GM10847 (cell line): Measurements from ENCODE around the gene LEAP2.

Source experiments
- POLR2A ChIP-seq: IDR thresholded peaks from 2 replicates; pipeline ENCODE4 v1.6.1; 2011; ENCODE audit not compliant: insufficient read length; ENCODE audit errors: extremely low read depth

The LEAP2 gene

GRCh38 chr5:132836852-132837251 is 36.6 kb upstream of the LEAP2 start:
- TF ChIP-seq POLR2A, result no peak

GRCh38 chr5:132837868-132838267 is 35.6 kb upstream of the LEAP2 start:
- no peak for TF ChIP-seq POLR2A

- no peak for TF ChIP-seq POLR2A
Observed at GRCh38 chr5:132838516-132839282, 34.8 kb upstream of the LEAP2 start.

GRCh38 chr5:132839426-132840301 is 33.8 kb upstream of the LEAP2 start:
- no peak for TF ChIP-seq POLR2A

- TF ChIP-seq POLR2A, result no peak
Observed at GRCh38 chr5:132840313-132840712, 33.2 kb upstream of the LEAP2 start.

- no peak for TF ChIP-seq POLR2A
Observed at GRCh38 chr5:132840896-132841295, 32.6 kb upstream of the LEAP2 start.

GRCh38 chr5:132841305-132841704 is 32.2 kb upstream of the LEAP2 start:
- TF ChIP-seq POLR2A, result no peak

- no peak for TF ChIP-seq POLR2A
Observed at GRCh38 chr5:132848270-132848669, 25.2 kb upstream of the LEAP2 start.

- no peak for TF ChIP-seq POLR2A
Observed at GRCh38 chr5:132849347-132849746, 24.1 kb upstream of the LEAP2 start.

- TF ChIP-seq POLR2A, result no peak
Observed at GRCh38 chr5:132850066-132850465, 23.4 kb upstream of the LEAP2 start.

- no peak for TF ChIP-seq POLR2A
Observed at GRCh38 chr5:132853323-132853722, 20.1 kb upstream of the LEAP2 start.

GRCh38 chr5:132853790-132854189 is 19.7 kb upstream of the LEAP2 start:
- no peak for TF ChIP-seq POLR2A

GRCh38 chr5:132854301-132854700 is 19.2 kb upstream of the LEAP2 start:
- TF ChIP-seq POLR2A, result no peak

GRCh38 chr5:132856011-132856410 is 17.5 kb upstream of the LEAP2 start:
- no peak for TF ChIP-seq POLR2A

- TF ChIP-seq POLR2A, result no peak
Observed at GRCh38 chr5:132859889-132860437, 13.5 kb upstream of the LEAP2 start.

GRCh38 chr5:132860742-132861141 is 12.7 kb upstream of the LEAP2 start:
- TF ChIP-seq POLR2A, result no peak

- TF ChIP-seq POLR2A, result no peak
Observed at GRCh38 chr5:132865668-132866341, 7.7 kb upstream of the LEAP2 start.
